ENCODE results near the gene SETD9.

SETD9 gene

GRCh38 chr5:56908942-56909293, 478 bp upstream of the SETD9 start:
- Histone ChIP-seq H3K36me3 (ENCODE audit: control insufficient read depth in 1 of 2, insufficient read depth in 2 of 2, low read depth in 1 of 2, low read length in 2 of 2) (no peaks in the 10 kb centered on the region), H2AK5ac (ENCODE audit: low read length, severe bottlenecking) (no peak overlapping the region), H2BK12ac (ENCODE audit: low read length in 2 of 2) (no peak overlapping the region), H2BK120ac (ENCODE audit: low read depth, low read length) (peak overlapping the region; percentile 50), H3K27me3 (ENCODE audit: control insufficient read depth in 1 of 2, insufficient read depth in 1 of 2, low read length in 2 of 2) (no peaks in the 10 kb centered on the region), H3K14ac (ENCODE audit: low read length in 2 of 2) (no peak overlapping the region), H3K4me2 (ENCODE audit: low read length, poor library complexity, severe bottlenecking) (peak overlapping the region; percentile 69), H2BK15ac (ENCODE audit: low read depth, poor library complexity, severe bottlenecking) (no peak overlapping the region), H3K79me1 (replicated peaks; ENCODE audit: low read length, poor library complexity, severe bottlenecking) (no peaks in the 10 kb centered on the region), H3K18ac (ENCODE audit: low read depth in 1 of 2, low read length in 2 of 2) (peak overlapping the region; percentile 26 to 99), H3K9me3 (ENCODE audit: control insufficient read depth, low read length) (no peaks in the 10 kb centered on the region), H3K23ac (ENCODE audit: low read length in 2 of 2) (no peak overlapping the region), H3K4me3 (ENCODE audit: insufficient read depth in 1 of 2, low read depth in 1 of 2, low read length in 2 of 2) (peak overlapping the region; percentile 78 to 86), H3K4me1 (ENCODE audit: control insufficient read depth, insufficient read depth, low read depth, low read length) (peaks cover 3% of the 10 kb centered on the region), H2BK5ac (ENCODE audit: low read depth, low read length, poor library complexity, severe bottlenecking) (peak overlapping the region; percentile 15), H2AFZ (ENCODE audit: low read depth, low read length) (peak overlapping the region; percentile 97), H4K8ac (ENCODE audit: low read length) (peak overlapping the region; percentile 96), H3K27ac (ENCODE audit: low read length, poor library complexity, severe bottlenecking) (peak overlapping the region; percentile 63), H3K9ac (ENCODE audit: low read length) (peak overlapping the region; percentile 93), H3K4ac (ENCODE audit: low read depth in 1 of 2, low read length in 2 of 2) (no peak overlapping the region), H4K91ac (ENCODE audit: low read length) (no peak overlapping the region)
- 7% methylated on average over 19 of the region's 19 CpGs for WGBS
- DNase-seq: no peak

- Histone ChIP-seq H3K4me3 (ENCODE audit: insufficient read depth in 1 of 2, low read depth in 1 of 2, low read length in 2 of 2) (peak overlapping the region; percentile 50 to 87), H4K91ac (ENCODE audit: low read length) (no peak overlapping the region), H3K14ac (ENCODE audit: low read length in 2 of 2) (peak overlapping the region in 1 of 2 experiments; percentile 82), H3K18ac (ENCODE audit: low read depth in 1 of 2, low read length in 2 of 2) (peak overlapping the region; percentile 83 to 85), H3K9ac (ENCODE audit: low read length) (peak overlapping the region; percentile 97), H3K4me1 (ENCODE audit: control insufficient read depth, insufficient read depth, low read depth, low read length) (peaks cover 3% of the 10 kb centered on the region), H3K9me3 (ENCODE audit: control insufficient read depth, low read length) (no peaks in the 10 kb centered on the region), H3K4me2 (ENCODE audit: low read length, poor library complexity, severe bottlenecking) (peak overlapping the region; percentile 72), H2AFZ (ENCODE audit: low read depth, low read length) (peak overlapping the region; percentile 36), H3K79me1 (replicated peaks; ENCODE audit: low read length, poor library complexity, severe bottlenecking) (no peaks in the 10 kb centered on the region), H4K8ac (ENCODE audit: low read length) (peak overlapping the region; percentile 81), H3K23ac (ENCODE audit: low read length in 2 of 2) (no peak overlapping the region), H2BK12ac (ENCODE audit: low read length in 2 of 2) (peak overlapping the region in 1 of 2 experiments; percentile 34), H3K27ac (ENCODE audit: low read length, poor library complexity, severe bottlenecking) (peak overlapping the region; percentile 88), H3K4ac (ENCODE audit: low read depth in 1 of 2, low read length in 2 of 2) (peak overlapping the region; percentile 64 to 94), H3K27me3 (ENCODE audit: control insufficient read depth in 1 of 2, insufficient read depth in 1 of 2, low read length in 2 of 2) (no peaks in the 10 kb centered on the region), H2BK120ac (ENCODE audit: low read depth, low read length) (peak overlapping the region; percentile 67), H2BK5ac (ENCODE audit: low read depth, low read length, poor library complexity, severe bottlenecking) (no peak overlapping the region), H3K36me3 (ENCODE audit: control insufficient read depth in 1 of 2, insufficient read depth in 2 of 2, low read depth in 1 of 2, low read length in 2 of 2) (no peaks in the 10 kb centered on the region), H2BK15ac (ENCODE audit: low read depth, poor library complexity, severe bottlenecking) (peak overlapping the region; percentile 44), H2AK5ac (ENCODE audit: low read length, severe bottlenecking) (no peak overlapping the region)
- WGBS: 26% methylated on average over 28 of the region's 29 CpGs
- no peak for DNase-seq
Measured at GRCh38 chr5:56910210-56910965, 992 bp downstream of the SETD9 start.

GRCh38 chr5:56913766-56914165, 4.4 kb downstream of the SETD9 start:
- Histone ChIP-seq H3K36me3 (ENCODE audit: control insufficient read depth in 1 of 2, insufficient read depth in 2 of 2, low read depth in 1 of 2, low read length in 2 of 2) (peaks cover 0 to 6% of the 10 kb centered on the region in 2 experiments), H3K4me2 (ENCODE audit: low read length, poor library complexity, severe bottlenecking) (no peak overlapping the region), H3K9ac (ENCODE audit: low read length) (no peak overlapping the region), H3K4me3 (ENCODE audit: insufficient read depth in 1 of 2, low read depth in 1 of 2, low read length in 2 of 2) (no peak overlapping the region), H3K18ac (ENCODE audit: low read depth in 1 of 2, low read length in 2 of 2) (no peak overlapping the region), H4K8ac (ENCODE audit: low read length) (no peak overlapping the region), H3K27me3 (ENCODE audit: control insufficient read depth in 1 of 2, insufficient read depth in 1 of 2, low read length in 2 of 2) (no peaks in the 10 kb centered on the region), H2BK120ac (ENCODE audit: low read depth, low read length) (no peak overlapping the region), H2BK5ac (ENCODE audit: low read depth, low read length, poor library complexity, severe bottlenecking) (no peak overlapping the region), H3K23ac (ENCODE audit: low read length in 2 of 2) (no peak overlapping the region), H3K79me1 (replicated peaks; ENCODE audit: low read length, poor library complexity, severe bottlenecking) (no peaks in the 10 kb centered on the region), H3K4ac (ENCODE audit: low read depth in 1 of 2, low read length in 2 of 2) (no peak overlapping the region), H3K4me1 (ENCODE audit: control insufficient read depth, insufficient read depth, low read depth, low read length) (peaks cover 3% of the 10 kb centered on the region), H3K9me3 (ENCODE audit: control insufficient read depth, low read length) (no peaks in the 10 kb centered on the region), H2AK5ac (ENCODE audit: low read length, severe bottlenecking) (no peak overlapping the region), H3K27ac (ENCODE audit: low read length, poor library complexity, severe bottlenecking) (no peak overlapping the region), H2BK15ac (ENCODE audit: low read depth, poor library complexity, severe bottlenecking) (no peak overlapping the region), H2AFZ (ENCODE audit: low read depth, low read length) (no peak overlapping the region), H2BK12ac (ENCODE audit: low read length in 2 of 2) (no peak overlapping the region), H3K14ac (ENCODE audit: low read length in 2 of 2) (no peak overlapping the region), H4K91ac (ENCODE audit: low read length) (no peak overlapping the region)
- DNase-seq: no peak
- 95% methylated on average over 3 of the region's 3 CpGs for WGBS

- no peak overlapping the region for H3K18ac ChIP-seq (ENCODE audit: low read depth in 1 of 2, low read length in 2 of 2)
- no peak overlapping the region for H2BK120ac ChIP-seq (ENCODE audit: low read depth, low read length)
- DNase-seq: no peak
- H2BK12ac ChIP-seq (ENCODE audit: low read length in 2 of 2): no peak overlapping the region
- H3K27ac ChIP-seq (ENCODE audit: low read length, poor library complexity, severe bottlenecking): no peak overlapping the region
- 100% methylated on average over 1 of the region's 2 CpGs for WGBS
- H3K9ac ChIP-seq (ENCODE audit: low read length): no peak overlapping the region
- no peak overlapping the region for H2AK5ac ChIP-seq (ENCODE audit: low read length, severe bottlenecking)
- no peaks in the 10 kb centered on the region for H3K27me3 ChIP-seq (ENCODE audit: control insufficient read depth in 1 of 2, insufficient read depth in 1 of 2, low read length in 2 of 2)
- H3K9me3 ChIP-seq (ENCODE audit: control insufficient read depth, low read length): no peaks in the 10 kb centered on the region
- H3K79me1 ChIP-seq (replicated peaks; ENCODE audit: low read length, poor library complexity, severe bottlenecking): no peaks in the 10 kb centered on the region
- H3K4me2 ChIP-seq (ENCODE audit: low read length, poor library complexity, severe bottlenecking): no peak overlapping the region
- H4K91ac ChIP-seq (ENCODE audit: low read length): no peak overlapping the region
- no peak overlapping the region for H2BK5ac ChIP-seq (ENCODE audit: low read depth, low read length, poor library complexity, severe bottlenecking)
- H2AFZ ChIP-seq (ENCODE audit: low read depth, low read length): no peak overlapping the region
- H3K23ac ChIP-seq (ENCODE audit: low read length in 2 of 2): no peak overlapping the region
- no peak overlapping the region for H2BK15ac ChIP-seq (ENCODE audit: low read depth, poor library complexity, severe bottlenecking)
- H3K4me3 ChIP-seq (ENCODE audit: insufficient read depth in 1 of 2, low read depth in 1 of 2, low read length in 2 of 2): no peak overlapping the region
- H3K4ac ChIP-seq (ENCODE audit: low read depth in 1 of 2, low read length in 2 of 2): no peak overlapping the region
- no peaks in the 10 kb centered on the region for H3K4me1 ChIP-seq (ENCODE audit: control insufficient read depth, insufficient read depth, low read depth, low read length)
- no peak overlapping the region for H4K8ac ChIP-seq (ENCODE audit: low read length)
- H3K14ac ChIP-seq (ENCODE audit: low read length in 2 of 2): no peak overlapping the region
- H3K36me3 ChIP-seq (ENCODE audit: control insufficient read depth in 1 of 2, insufficient read depth in 2 of 2, low read depth in 1 of 2, low read length in 2 of 2): peaks cover 0 to 6% of the 10 kb centered on the region in 2 experiments
Measured at GRCh38 chr5:56914678-56915077, 5.3 kb downstream of the SETD9 start.
